ENCODE measurements around the gene NSD1.

NSD1 gene

GRCh38 chr5:177093803-177094202, 39.8 kb upstream of the NSD1 start:
- H3K27ac Mint-ChIP-seq = no peak overlapping the region
- DNase-seq (no peak), ATAC-seq (no peak)
- H3K9me3 Mint-ChIP-seq = no peaks in the 10 kb centered on the region
- H3K27me3 Mint-ChIP-seq = peaks cover 13% of the 10 kb centered on the region
- H3K4me1 Mint-ChIP-seq = no peaks in the 10 kb centered on the region
- H3K4me3 Mint-ChIP-seq = no peak overlapping the region

- Mint-ChIP-seq H3K9me3 (no peaks in the 10 kb centered on the region), H3K4me1 (no peaks in the 10 kb centered on the region), H3K4me3 (no peak overlapping the region), H3K27ac (peak overlapping the region in 1 of 2 donors; percentile 19), H3K27me3 (peaks cover 6% of the 10 kb centered on the region)
- no peak for ATAC-seq
- DNase-seq = no peak
Measured at GRCh38 chr5:177094224-177095087, 39.1 kb upstream of the NSD1 start.

GRCh38 chr5:177095088-177095669, 38.4 kb upstream of the NSD1 start:
- H3K27me3 Mint-ChIP-seq = peaks cover 3% of the 10 kb centered on the region
- no peaks in the 10 kb centered on the region for H3K9me3 Mint-ChIP-seq
- H3K4me3 Mint-ChIP-seq = no peak overlapping the region
- DNase-seq (no peak), ATAC-seq (no peak)
- no peaks in the 10 kb centered on the region for H3K4me1 Mint-ChIP-seq
- peak overlapping the region in 1 of 2 donors; percentile 19 for H3K27ac Mint-ChIP-seq

- no peaks in the 10 kb centered on the region for H3K4me1 Mint-ChIP-seq
- H3K27ac Mint-ChIP-seq = no peak overlapping the region
- DNase-seq = no peak
- peak; percentile 31 for ATAC-seq
- no peak overlapping the region for H3K4me3 Mint-ChIP-seq
- H3K27me3 Mint-ChIP-seq = peaks cover 14% of the 10 kb centered on the region
- H3K9me3 Mint-ChIP-seq = no peaks in the 10 kb centered on the region
Measured at GRCh38 chr5:177096162-177097015, 37.2 kb upstream of the NSD1 start.

GRCh38 chr5:177097016-177097985, 36.3 kb upstream of the NSD1 start:
- peaks cover 14% of the 10 kb centered on the region for H3K27me3 Mint-ChIP-seq
- no peak overlapping the region for H3K4me3 Mint-ChIP-seq
- no peak for DNase-seq
- no peaks in the 10 kb centered on the region for H3K9me3 Mint-ChIP-seq
- ATAC-seq = no peak
- H3K27ac Mint-ChIP-seq = peak overlapping the region in 1 of 2 donors; percentile 72
- H3K4me1 Mint-ChIP-seq = no peaks in the 10 kb centered on the region

GRCh38 chr5:177098120-177098469, 35.5 kb upstream of the NSD1 start:
- Mint-ChIP-seq H3K27me3 (peaks cover 15% of the 10 kb centered on the region), H3K9me3 (no peaks in the 10 kb centered on the region), H3K27ac (no peak overlapping the region), H3K4me1 (no peaks in the 10 kb centered on the region), H3K4me3 (no peak overlapping the region)
- ATAC-seq (no peak), DNase-seq (no peak)

GRCh38 chr5:177098470-177099141, 35.0 kb upstream of the NSD1 start:
- Mint-ChIP-seq H3K4me3 (no peak overlapping the region), H3K27me3 (peaks cover 20% of the 10 kb centered on the region), H3K27ac (peak overlapping the region in 1 of 2 donors; percentile 72), H3K9me3 (no peaks in the 10 kb centered on the region), H3K4me1 (no peaks in the 10 kb centered on the region)
- no peak for ATAC-seq
- DNase-seq = no peak

GRCh38 chr5:177099422-177100093, 34.0 kb upstream of the NSD1 start:
- Mint-ChIP-seq H3K9me3 (no peaks in the 10 kb centered on the region), H3K27ac (no peak overlapping the region), H3K4me3 (no peak overlapping the region), H3K4me1 (no peaks in the 10 kb centered on the region), H3K27me3 (peaks cover 27% of the 10 kb centered on the region)
- DNase-seq (no peak), ATAC-seq (no peak)

GRCh38 chr5:177100714-177101121, 32.9 kb upstream of the NSD1 start:
- Mint-ChIP-seq H3K27ac (no peak overlapping the region), H3K27me3 (peaks cover 27% of the 10 kb centered on the region), H3K9me3 (no peaks in the 10 kb centered on the region), H3K4me3 (no peak overlapping the region), H3K4me1 (no peaks in the 10 kb centered on the region)
- no peak for DNase-seq
- no peak for ATAC-seq

- ATAC-seq (no peak), DNase-seq (no peak)
- Mint-ChIP-seq H3K9me3 (no peaks in the 10 kb centered on the region), H3K4me3 (no peak overlapping the region), H3K27ac (no peak overlapping the region), H3K4me1 (no peaks in the 10 kb centered on the region), H3K27me3 (peaks cover 27% of the 10 kb centered on the region)
Measured at GRCh38 chr5:177103523-177104253, 29.9 kb upstream of the NSD1 start.

- H3K27me3 Mint-ChIP-seq = peaks cover 17% of the 10 kb centered on the region
- H3K27ac Mint-ChIP-seq = no peak overlapping the region
- H3K4me3 Mint-ChIP-seq = no peak overlapping the region
- no peaks in the 10 kb centered on the region for H3K9me3 Mint-ChIP-seq
- no peak for DNase-seq
- ATAC-seq = no peak
- H3K4me1 Mint-ChIP-seq = no peaks in the 10 kb centered on the region
Measured at GRCh38 chr5:177105691-177106476, 27.7 kb upstream of the NSD1 start.

GRCh38 chr5:177107159-177107558, 26.4 kb upstream of the NSD1 start:
- Mint-ChIP-seq H3K4me3 (no peak overlapping the region), H3K9me3 (no peaks in the 10 kb centered on the region)

GRCh38 chr5:177109810-177110209, 23.8 kb upstream of the NSD1 start:
- Mint-ChIP-seq H3K27me3 (no peaks in the 10 kb centered on the region), H3K27ac (peak overlapping the region; percentile 13 to 60), H3K4me3 (no peak overlapping the region), H3K4me1 (peaks cover 15% of the 10 kb centered on the region), H3K9me3 (no peaks in the 10 kb centered on the region)
- no peak for ATAC-seq
- no peak for DNase-seq

More at GRCh38 chr5:177107159-177107558, 26.4 kb upstream of the NSD1 start:
- H3K4me1 Mint-ChIP-seq = peaks cover 6% of the 10 kb centered on the region
- H3K27me3 Mint-ChIP-seq = peaks cover 13% of the 10 kb centered on the region
- ATAC-seq (no peak), DNase-seq (no peak)
- H3K27ac Mint-ChIP-seq = no peak overlapping the region

All from stimulated activated naive CD8-positive, alpha-beta T cell treated with anti-CD3 and anti-CD28 coated beads, Interleukin-15, amount 100 ng/mL, for 72 hours (primary cell).